ENCODE results near the gene SCYL1. TPM values are rescaled to one million over a fixed set of nuclear protein-coding genes. Genes with fewer than 3 reads are reported as not detected.

The SCYL1 gene
- 86.5 and 88.0 TPM in 2 replicates for total RNA-seq

DNA sequence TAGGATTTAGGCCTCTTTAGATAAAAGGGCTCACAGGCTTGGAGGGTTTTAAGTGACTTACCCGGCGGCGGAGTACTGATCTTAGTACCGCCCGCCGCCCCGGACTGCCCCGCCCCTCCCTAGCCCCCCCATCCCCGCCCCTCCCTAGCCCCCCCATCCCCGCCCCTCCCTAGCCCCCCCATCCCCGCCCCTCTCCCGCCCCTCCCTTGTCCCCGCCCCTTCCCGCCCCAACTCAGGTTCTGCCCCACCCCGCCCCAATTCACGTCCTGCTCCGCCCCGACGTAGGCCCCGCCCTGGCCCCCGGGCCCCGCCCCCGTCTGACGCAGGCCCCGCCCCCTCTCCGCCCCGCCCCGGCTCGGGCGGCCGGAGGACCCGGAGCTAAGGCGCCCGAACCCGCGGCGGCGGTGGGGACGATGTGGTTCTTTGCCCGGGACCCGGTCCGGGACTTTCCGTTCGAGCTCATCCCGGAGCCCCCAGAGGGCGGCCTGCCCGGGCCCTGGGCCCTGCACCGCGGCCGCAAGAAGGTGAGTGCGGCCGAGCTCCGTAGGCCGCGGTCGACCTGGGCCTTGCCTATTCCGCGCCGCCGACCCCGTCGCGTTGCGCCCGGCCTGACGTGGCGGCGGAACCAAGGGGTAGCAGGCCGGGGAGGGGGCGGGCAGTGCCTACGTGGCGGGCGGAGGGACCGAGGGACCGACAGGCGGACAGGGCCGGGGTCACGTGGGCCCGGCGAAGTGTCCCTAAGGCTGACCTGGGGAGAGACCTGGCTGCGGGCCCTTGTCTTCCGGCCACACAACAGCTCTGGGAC lies at the start of gene SCYL1:
Gene SCYL1 (plus strand): TSS at position 343 of the 805 bp plus-strand sequence. CDS start 71 bp downstream, at position 414.

DNA sequence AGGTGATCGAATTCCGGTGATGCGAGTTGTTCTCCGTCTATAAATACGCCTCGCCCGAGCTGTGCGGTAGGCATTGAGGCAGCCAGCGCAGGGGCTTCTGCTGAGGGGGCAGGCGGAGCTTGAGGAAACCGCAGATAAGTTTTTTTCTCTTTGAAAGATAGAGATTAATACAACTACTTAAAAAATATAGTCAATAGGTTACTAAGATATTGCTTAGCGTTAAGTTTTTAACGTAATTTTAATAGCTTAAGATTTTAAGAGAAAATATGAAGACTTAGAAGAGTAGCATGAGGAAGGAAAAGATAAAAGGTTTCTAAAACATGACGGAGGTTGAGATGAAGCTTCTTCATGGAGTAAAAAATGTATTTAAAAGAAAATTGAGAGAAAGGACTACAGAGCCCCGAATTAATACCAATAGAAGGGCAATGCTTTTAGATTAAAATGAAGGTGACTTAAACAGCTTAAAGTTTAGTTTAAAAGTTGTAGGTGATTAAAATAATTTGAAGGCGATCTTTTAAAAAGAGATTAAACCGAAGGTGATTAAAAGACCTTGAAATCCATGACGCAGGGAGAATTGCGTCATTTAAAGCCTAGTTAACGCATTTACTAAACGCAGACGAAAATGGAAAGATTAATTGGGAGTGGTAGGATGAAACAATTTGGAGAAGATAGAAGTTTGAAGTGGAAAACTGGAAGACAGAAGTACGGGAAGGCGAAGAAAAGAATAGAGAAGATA lies 25.7 kb upstream of the SCYL1 start, which contains the start of gene MALAT1:
Gene MALAT1 (plus strand): TSS at position 69 of the 736 bp plus-strand sequence.

DNA sequence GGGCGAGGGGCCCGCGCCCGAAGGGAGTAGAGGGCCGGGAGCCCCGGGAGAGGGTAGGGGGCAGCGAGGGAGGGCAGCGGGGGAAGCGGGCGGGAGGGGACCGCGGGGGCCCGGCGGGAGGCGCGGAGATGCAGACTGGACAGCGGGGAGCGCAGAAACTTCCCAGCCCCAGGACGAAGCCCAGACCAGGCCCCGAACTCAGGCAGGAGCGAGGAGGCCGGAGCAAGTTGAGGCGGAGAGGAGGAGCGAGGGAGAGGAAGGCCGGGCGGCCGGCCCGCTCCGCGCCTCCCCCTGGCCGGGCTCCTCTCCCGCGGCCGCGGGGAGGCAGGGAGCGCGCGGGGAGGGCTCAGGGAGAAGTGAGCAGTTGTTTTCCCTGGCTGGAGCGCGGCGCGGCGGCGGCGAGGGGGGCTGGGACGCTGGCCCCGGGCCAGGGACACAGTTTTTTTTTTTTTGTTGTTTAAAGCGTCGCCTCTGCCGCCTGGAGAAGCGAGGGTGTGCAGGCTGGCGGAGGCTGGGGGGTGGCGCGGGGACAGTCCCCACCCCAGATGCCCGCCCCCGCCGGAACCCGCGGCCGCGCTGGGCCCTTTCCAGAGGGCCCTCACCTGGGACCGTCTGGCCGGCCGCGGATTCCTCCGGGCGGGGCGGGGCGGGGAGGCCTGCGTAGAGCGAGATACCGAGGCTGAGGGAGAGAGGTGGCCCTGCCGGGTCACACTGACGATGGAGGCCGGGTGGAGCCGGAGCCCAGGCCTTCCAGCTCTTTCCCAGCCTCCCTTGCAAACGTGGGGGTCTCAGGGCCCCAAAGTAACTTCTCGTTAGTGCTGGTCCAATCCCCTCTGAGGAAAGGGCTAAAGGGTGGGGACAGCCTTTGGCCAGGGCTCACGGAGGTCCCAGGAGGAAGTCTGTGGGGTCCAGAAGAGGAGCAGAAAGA lies 33.4 kb downstream of the SCYL1 start, which contains the start of gene LTBP3:
Gene LTBP3 (minus strand): TSS at position 358 of the 928 bp plus-strand sequence. CDS start 400 bp downstream, outside the sequence.

DNA sequence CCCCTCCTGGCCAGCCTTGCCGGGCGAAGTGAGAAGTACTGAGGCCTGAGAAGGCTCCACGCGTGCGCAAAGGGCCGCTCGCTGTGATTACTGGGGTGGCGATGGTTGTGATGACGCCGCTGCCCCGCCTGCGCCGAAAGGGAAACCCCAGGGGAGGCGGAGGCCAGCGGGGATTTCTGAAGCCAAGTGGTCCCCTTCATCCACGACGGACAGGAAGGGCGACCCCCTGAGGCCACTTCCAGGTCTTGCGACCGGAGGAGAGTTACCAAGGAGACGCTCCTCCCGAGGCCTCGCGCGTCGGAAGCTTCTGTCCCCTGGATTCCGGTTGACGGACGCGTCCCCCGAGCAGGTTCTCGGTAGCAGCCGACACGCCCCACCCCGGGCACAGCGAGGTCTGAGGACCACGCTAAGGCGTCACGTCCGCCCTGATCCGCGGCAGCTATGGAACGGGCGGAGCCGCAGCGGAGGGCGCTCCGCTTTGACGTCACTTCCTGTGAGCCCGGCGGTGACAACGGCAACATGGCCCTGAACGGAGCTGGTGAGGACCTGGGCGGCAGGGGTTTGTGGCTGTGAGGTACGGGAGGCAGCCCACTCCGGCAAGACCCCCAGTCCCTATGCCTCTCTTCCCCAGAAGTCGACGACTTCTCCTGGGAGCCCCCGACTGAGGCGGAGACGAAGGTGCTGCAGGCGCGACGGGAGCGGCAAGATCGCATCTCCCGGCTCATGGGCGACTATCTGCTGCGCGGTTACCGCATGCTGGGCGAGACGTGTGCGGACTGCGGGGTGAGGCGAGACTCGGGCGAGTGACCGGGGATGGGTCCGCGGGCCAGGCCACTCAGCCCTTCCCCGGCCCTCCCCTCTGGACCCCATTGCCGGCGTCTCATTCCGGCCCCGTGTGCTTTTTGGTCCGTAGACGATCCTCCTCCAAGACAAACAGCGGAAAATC lies 45.4 kb downstream of the SCYL1 start, which contains the start of gene ZNRD2:
Gene ZNRD2 (plus strand): TSS at position 505 of the 946 bp plus-strand sequence. CDS start 15 bp downstream, at position 520.

DNA sequence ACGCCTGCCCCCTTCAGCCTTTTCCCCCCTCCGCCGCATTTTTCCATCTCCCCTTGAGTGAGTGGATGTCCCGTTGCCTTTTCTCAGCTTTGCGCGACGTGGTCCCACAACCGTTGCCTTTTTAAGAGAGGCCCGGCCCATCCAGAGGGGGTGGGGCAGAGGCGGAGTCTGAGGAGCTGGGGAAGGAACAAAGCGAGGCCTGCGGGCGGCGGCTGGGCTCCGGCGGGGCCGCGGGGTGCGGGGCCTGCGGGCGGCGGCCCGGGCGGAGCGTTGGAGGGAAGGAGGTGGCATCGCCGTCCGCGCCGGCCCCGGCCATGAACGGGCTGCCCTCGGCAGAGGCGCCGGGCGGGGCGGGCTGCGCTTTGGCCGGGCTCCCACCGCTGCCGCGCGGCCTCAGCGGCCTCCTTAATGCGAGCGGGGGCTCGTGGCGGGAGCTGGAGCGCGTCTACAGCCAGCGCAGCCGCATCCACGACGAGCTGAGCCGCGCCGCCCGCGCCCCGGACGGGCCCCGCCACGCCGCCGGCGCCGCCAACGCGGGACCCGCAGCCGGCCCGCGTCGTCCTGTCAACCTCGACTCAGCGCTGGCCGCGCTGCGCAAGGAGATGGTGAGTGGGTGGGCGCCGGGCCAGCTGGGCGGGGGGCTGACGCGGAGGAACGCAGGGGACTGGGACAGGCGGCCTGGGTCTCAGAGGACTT lies 47.6 kb downstream of the SCYL1 start, which contains the start of gene FAM89B:
Gene FAM89B (plus strand): TSS at position 183 of the 696 bp plus-strand sequence. CDS start 132 bp downstream, at position 315.

DNA sequence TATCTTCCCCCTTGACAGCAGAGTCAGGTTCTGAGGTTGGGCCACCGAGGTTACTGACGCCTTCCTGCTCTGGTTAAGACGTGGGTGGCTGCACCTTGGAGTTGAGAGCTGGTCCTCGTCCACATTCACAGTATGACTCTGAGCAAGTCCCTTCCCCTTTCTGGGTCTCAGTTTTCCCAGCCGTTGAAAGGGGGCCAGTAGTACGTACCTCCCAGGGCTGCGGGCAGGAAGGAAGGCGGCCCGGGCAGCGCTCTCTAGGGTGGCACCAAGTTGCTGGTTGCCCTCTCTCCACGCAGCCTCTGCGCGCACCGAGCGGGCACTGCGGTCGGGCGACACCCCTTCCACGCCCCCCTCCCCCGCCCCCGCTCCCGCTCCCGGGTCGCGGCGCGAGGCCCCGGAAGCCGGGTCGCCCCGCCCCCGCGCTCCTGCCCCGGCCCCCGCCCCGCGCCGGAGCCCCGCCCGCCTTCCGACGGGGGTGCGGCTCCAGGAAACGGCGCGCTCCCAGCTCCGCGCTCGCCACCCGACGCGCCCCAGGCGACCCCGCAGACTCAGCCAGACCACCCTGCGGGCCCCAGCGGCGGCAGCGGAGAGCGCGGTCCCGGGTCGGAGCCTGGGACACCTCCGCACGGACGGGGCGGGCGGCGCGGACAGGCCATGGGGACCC lies 50.8 kb downstream of the SCYL1 start, which contains the start of gene EHBP1L1:
Gene EHBP1L1 (plus strand): TSS at position 486 of the 664 bp plus-strand sequence. CDS start 250 bp downstream, outside the sequence.

Other genes with a start within 250 kb of the SCYL1 start
- 22.4 and 27.5 TPM in 2 replicates for gene CDC42EP2, start 210.2 kb upstream of the SCYL1 start, total RNA-seq
- 23.7 and 26.5 TPM in 2 replicates for gene DPF2, start 191.2 kb upstream of the SCYL1 start, total RNA-seq
- 0.08 TPM in 1 of 2 replicates, not detected in the other for gene TIGD3, start 170.3 kb upstream of the SCYL1 start, total RNA-seq
- 0.23 and 1.4 TPM in 2 replicates for gene SLC25A45, start 142.4 kb upstream of the SCYL1 start, total RNA-seq
- 55.0 and 62.9 TPM in 2 replicates for gene FRMD8, start 138.4 kb upstream of the SCYL1 start, total RNA-seq
- 4.3 and 7.9 TPM in 2 replicates for gene NEAT1, start 102.3 kb upstream of the SCYL1 start, total RNA-seq
- gene MALAT1, start 26.0 kb upstream of the SCYL1 start, total RNA-seq = 636 and 1,552 TPM in 2 replicates
- gene LTBP3, start 33.3 kb downstream of the SCYL1 start, total RNA-seq = 24.9 and 43.0 TPM in 2 replicates
- 66.4 and 90.1 TPM in 2 replicates for gene ZNRD2, start 45.4 kb downstream of the SCYL1 start, total RNA-seq
- 37.1 and 47.3 TPM in 2 replicates for gene FAM89B, start 47.5 kb downstream of the SCYL1 start, total RNA-seq
- gene EHBP1L1, start 51.0 kb downstream of the SCYL1 start, total RNA-seq = 55.5 and 75.6 TPM in 2 replicates
- 0.23 and 0.57 TPM in 2 replicates for gene KCNK7, start 70.7 kb downstream of the SCYL1 start, total RNA-seq
- gene MAP3K11, start 89.1 kb downstream of the SCYL1 start, total RNA-seq = 34.0 and 37.3 TPM in 2 replicates
- 27.0 and 30.7 TPM in 2 replicates for gene PCNX3, start 90.7 kb downstream of the SCYL1 start, total RNA-seq
- gene SIPA1, start 113.0 kb downstream of the SCYL1 start, total RNA-seq = 19.0 and 19.4 TPM in 2 replicates
- gene RELA, start 137.8 kb downstream of the SCYL1 start, total RNA-seq = 51.6 and 64.1 TPM in 2 replicates
- gene KAT5, start 187.2 kb downstream of the SCYL1 start, total RNA-seq = 38.3 and 42.5 TPM in 2 replicates
- 48.7 and 94.1 TPM in 2 replicates for gene RNASEH2C, start 195.7 kb downstream of the SCYL1 start, total RNA-seq

All from hair follicular keratinocyte (primary cell).